ENCODE measurements around the gene CT55. TPM values are rescaled to one million over a fixed set of nuclear protein-coding genes. Genes with fewer than 3 reads are reported as not detected.
"Not testable (repeated sequence)": the region's sequence is repeated elsewhere in the genome, so short reads cannot be mapped to it uniquely, and the experiment has no call there.

Gene CT55
- total RNA-seq, 1 donor from 2014 or later, result not detected

DNA sequence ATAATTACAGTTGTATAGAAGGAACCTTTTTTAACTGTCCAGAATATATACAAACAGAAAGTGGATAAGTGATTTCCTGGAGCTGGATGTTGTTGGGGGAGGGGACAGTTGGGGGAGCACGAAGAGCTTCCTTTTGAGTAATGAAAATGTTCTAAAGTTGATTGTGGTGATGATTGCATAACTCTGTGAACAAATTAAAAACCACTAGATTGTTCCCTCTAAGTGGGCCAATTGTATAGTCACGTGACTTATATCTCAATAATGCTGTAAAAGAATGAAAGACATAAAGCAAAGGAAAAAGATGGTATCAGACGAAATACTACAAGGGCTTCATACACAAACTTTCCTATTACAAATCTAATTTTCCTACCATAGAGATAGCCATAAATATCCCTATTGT, 2.7 kb downstream of the CT55 start:
- H3K4me1 ChIP-seq, result no peaks in the 10 kb centered on the region
- no peaks in the 10 kb centered on the region for H3K36me3 ChIP-seq
- H3K27ac ChIP-seq, result no peak overlapping the region
- TF ChIP-seq, protein P1, sequence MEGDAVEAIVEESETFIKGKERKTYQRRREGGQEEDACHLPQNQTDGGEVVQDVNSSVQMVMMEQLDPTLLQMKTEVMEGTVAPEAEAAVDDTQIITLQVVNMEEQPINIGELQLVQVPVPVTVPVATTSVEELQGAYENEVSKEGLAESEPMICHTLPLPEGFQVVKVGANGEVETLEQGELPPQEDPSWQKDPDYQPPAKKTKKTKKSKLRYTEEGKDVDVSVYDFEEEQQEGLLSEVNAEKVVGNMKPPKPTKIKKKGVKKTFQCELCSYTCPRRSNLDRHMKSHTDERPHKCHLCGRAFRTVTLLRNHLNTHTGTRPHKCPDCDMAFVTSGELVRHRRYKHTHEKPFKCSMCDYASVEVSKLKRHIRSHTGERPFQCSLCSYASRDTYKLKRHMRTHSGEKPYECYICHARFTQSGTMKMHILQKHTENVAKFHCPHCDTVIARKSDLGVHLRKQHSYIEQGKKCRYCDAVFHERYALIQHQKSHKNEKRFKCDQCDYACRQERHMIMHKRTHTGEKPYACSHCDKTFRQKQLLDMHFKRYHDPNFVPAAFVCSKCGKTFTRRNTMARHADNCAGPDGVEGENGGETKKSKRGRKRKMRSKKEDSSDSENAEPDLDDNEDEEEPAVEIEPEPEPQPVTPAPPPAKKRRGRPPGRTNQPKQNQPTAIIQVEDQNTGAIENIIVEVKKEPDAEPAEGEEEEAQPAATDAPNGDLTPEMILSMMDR (IDR thresholded peaks at IDR 0.05), result no peak
- no peak for DNase-seq (ENCODE audit: low spot score in 2 of 2)
- H3K4me3 ChIP-seq, result no peak overlapping the region
- intact Hi-C loops (cut with DNase I), result no loop called here
- H3K27me3 ChIP-seq, result no peaks in the 10 kb centered on the region
- H3K9me3 ChIP-seq, result no peaks in the 10 kb centered on the region

DNA sequence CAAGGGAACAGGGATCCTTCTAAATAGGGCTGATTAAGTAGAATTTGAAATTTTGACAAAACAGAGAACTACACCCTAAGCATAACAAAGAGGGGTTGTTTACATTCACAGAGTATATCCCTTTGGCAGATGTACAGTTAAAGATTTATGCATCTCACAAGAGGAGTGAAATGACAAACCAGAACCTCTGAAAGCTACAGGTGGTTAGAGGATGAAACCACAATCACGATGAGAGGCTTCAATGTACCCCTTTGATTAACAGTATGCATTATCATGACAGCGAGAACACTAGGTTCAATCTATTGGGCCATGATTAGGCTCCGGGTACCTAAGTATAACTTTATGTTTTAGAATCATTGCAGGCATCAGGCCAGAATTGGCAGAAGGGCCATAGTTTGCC, 16.5 kb downstream of the CT55 start:
- H3K27me3 ChIP-seq; H3K36me3 ChIP-seq; DNase-seq (ENCODE audit: low spot score in 2 of 2); H3K4me1 ChIP-seq; H3K9me3 ChIP-seq; H3K4me3 ChIP-seq; intact Hi-C loops (cut with DNase I); H3K27ac ChIP-seq: not testable (repeated sequence)

DNA sequence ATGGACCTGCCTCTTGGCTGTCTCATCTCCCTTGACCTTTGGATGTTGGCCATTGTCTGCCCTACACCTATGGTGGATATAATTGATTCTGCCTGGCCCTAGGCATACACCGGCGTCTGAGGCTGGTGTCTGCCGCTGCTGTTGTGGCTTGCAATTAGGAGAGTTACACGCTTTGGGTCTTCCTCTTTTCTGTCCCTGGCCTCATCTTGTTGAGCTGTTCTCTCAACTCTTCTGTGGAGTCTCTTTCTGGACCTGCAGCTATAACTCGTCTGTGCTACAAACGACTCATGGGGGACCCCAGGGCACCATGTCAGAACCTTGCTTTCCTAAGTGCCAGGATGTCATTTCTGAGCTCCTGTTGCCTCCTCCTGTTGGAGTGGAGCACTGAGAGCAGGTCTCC, 45.1 kb downstream of the CT55 start:
- H3K4me1 ChIP-seq; intact Hi-C loops (cut with DNase I); H3K4me3 ChIP-seq; H3K27ac ChIP-seq; H3K9me3 ChIP-seq; H3K36me3 ChIP-seq; DNase-seq (ENCODE audit: low spot score in 2 of 2); H3K27me3 ChIP-seq: not testable (repeated sequence)

DNA sequence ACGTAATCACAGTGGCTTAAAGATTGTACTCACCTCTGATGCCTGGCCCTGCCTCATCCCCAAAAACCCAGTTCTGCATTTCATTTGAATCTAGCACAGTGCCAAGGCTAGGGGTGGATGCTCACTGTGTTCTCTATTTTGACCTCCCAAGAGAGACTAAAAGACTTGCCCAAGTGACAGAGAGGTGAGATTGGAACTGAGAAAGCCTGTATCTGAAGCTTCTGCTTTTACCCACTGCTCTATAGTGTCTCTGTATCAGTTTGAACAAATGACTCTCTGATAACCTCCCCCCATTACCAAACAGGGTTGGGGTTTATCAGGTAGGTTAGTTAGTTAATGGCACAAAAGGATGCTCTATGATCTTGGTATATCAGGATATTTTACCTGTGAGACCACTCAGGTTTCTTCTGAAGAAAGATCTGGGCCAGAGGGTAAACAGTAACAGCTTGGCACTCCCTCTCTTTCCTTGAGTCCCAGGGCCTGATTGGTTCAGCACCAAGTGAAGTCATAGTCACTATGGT, 51.1 kb downstream of the CT55 start, which contains the start of gene ETDB:
Gene ETDB, minus strand, starts transcription at position 471 of the 521 bp plus-strand sequence. CDS start 1,265 bp downstream, outside the sequence.
- intact Hi-C loops (cut with DNase I); H3K4me3 ChIP-seq; H3K9me3 ChIP-seq; H3K27me3 ChIP-seq; H3K27ac ChIP-seq; DNase-seq (ENCODE audit: low spot score in 2 of 2); H3K4me1 ChIP-seq; H3K36me3 ChIP-seq: not testable (repeated sequence)

DNA sequence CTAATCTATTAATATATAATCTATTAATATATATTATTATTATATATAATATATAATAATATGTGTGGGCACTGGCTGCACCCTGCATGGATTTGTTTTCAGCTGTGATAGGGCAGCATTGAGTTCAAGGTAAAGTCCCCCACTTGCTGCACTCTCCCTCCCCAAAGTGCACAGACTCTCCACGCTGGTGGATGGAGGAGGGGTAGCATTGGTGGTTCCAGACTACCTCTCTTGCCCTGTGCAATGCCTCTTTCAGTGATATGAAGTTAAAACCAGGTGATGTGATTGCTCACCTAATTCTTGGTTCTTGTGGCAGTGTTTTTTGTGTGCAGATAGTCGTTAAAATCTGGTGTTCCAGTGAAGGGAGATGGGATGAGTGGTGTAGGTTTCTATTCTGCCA, 55.1 kb downstream of the CT55 start:
- H3K4me3 ChIP-seq; intact Hi-C loops (cut with DNase I); H3K4me1 ChIP-seq: not testable (repeated sequence)

DNA sequence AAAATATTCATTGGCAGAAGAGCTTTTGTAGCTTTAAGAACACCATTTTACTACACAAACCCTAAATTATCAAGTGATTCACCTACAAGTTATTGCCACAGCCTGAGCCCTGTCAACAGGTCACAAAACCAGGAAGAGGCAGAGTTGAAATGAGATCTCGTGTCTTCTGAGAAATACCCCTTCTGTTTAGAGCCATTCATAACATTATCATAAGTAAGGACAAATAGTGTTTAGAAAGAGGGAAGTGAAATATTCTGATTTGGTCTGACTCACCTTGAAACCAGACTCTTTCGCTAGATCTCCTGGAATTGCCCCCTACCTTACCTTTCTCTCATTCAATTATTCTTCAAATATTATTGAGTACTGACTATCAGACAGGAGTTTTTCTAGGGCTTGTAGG, 56.8 kb downstream of the CT55 start:
- Histone ChIP-seq H3K36me3 (no peaks in the 10 kb centered on the region), H3K9me3 (no peaks in the 10 kb centered on the region), H3K4me3 (no peak overlapping the region), H3K27me3 (no peaks in the 10 kb centered on the region), H3K27ac (no peak overlapping the region), H3K4me1 (no peaks in the 10 kb centered on the region)
- intact Hi-C loops (cut with DNase I), result no loop called here
- no peak for DNase-seq (ENCODE audit: low spot score in 2 of 2)
- TF ChIP-seq, protein P1 (IDR thresholded peaks at IDR 0.05), result no peak

More for the DNA sequence above, 55.1 kb downstream of the CT55 start:
- DNase-seq (ENCODE audit: low spot score in 2 of 2); H3K27me3 ChIP-seq; H3K36me3 ChIP-seq; H3K27ac ChIP-seq; H3K9me3 ChIP-seq: not testable (repeated sequence)

DNA sequence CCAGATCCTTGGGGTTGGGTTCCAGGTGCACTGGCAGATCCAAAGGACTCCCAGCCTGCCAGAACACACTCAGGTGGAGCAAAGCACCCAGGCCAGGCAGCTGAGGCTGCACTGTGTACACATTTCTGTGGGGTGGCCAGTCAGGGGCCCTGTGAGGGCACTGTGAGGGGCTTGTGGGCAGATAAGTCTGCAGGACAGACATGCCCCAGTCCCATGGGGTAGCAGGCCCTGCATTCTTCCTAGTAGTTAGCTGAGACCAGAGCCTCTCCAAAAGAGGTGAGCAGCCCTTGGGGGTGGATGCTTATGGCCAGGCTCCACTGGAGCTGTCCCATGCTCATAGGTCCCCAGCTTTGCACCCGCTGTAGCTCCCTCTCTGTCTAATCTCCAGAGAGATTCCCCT, 58.5 kb downstream of the CT55 start:
- TF ChIP-seq, protein P1 (IDR thresholded peaks at IDR 0.05), result no peak
- no peak overlapping the region for H3K4me3 ChIP-seq
- intact Hi-C loops (cut with DNase I), result no loop called here
- H3K27ac ChIP-seq, result no peak overlapping the region
- H3K36me3 ChIP-seq, result no peaks in the 10 kb centered on the region
- no peaks in the 10 kb centered on the region for H3K9me3 ChIP-seq
- H3K4me1 ChIP-seq, result no peaks in the 10 kb centered on the region
- H3K27me3 ChIP-seq, result no peaks in the 10 kb centered on the region
- DNase-seq (ENCODE audit: low spot score in 2 of 2), result no peak

DNA sequence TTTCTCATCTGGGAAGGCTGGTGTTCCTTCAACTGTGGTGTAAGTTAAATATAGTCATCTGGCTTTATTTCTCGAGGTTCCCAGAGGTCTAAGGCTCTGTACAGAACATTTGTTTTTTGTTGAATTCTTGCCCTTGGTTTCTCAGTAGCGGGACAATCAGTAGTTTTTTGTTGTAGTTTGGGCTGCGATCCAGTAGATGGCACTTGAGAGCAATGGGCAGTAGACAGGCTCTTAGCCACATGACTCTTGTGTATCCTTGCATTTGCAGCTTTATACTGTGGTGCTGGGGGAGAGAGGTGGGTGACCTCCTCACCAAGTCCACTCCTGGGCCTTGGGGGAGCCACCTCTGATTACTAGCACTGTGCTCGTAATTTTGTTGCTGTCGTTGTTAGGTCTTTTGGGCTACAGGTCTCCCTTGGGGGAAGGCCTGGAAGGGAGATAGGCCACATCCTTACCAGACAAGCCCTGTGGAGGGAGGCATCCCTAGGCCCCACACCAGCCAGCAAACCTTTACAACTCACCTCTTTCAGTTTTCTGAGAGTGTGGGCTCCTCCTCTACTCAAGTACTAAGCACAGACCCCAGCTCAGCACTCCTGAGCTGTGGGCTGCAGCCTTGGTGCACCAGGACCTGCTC, 59.0 kb downstream of the CT55 start:
- H3K27ac ChIP-seq, result no peak overlapping the region
- intact Hi-C loops (cut with DNase I), result no loop called here
- no peaks in the 10 kb centered on the region for H3K9me3 ChIP-seq
- no peak overlapping the region for H3K4me3 ChIP-seq
- DNase-seq (ENCODE audit: low spot score in 2 of 2), result no peak
- no peaks in the 10 kb centered on the region for H3K4me1 ChIP-seq
- H3K36me3 ChIP-seq, result no peaks in the 10 kb centered on the region
- no peaks in the 10 kb centered on the region for H3K27me3 ChIP-seq
- TF ChIP-seq, protein P1 (IDR thresholded peaks at IDR 0.05), result peak; percentile 11 to 49 (median 40)
